Measurements from ENCODE around the gene KLC1.

The KLC1 gene

DNA sequence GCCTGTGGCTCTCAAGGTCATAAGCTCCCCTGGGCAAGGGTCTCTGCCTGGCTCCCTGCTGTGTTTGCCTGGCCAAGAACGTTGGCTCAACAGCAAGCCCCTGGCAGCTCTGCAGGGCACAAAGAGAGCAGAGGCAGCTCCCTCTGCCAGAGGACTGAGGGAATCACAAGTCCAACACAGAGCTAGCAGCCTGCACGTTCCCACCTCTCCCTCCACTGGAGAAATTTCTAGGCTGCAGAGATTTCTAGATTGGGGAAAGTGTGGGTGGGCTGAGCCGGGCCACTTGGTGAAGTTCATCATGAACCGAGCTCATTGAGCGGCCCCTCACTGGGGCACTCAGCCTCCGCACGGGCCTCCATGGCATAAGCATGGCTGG, 106.4 kb downstream of the KLC1 start:
- no peak for TF ChIP-seq POLR2A (IDR thresholded peaks at IDR 0.05; ENCODE audit: low read depth, low read length)
- TF ChIP-seq SPI1 (IDR thresholded peaks at IDR 0.05; ENCODE audit: low read depth, low read length) = no peak
- TF ChIP-seq POLR2AphosphoS5 (IDR thresholded peaks at IDR 0.05; ENCODE audit: low read depth, low read length) = no peak
- no peak for TF ChIP-seq PAX5 (IDR thresholded peaks at IDR 0.05; ENCODE audit: insufficient read depth, low read length, severe bottlenecking)
- DNase-seq (ENCODE audit: insufficient read length, low spot score) (no peak), FAIRE-seq (no peak)

DNA sequence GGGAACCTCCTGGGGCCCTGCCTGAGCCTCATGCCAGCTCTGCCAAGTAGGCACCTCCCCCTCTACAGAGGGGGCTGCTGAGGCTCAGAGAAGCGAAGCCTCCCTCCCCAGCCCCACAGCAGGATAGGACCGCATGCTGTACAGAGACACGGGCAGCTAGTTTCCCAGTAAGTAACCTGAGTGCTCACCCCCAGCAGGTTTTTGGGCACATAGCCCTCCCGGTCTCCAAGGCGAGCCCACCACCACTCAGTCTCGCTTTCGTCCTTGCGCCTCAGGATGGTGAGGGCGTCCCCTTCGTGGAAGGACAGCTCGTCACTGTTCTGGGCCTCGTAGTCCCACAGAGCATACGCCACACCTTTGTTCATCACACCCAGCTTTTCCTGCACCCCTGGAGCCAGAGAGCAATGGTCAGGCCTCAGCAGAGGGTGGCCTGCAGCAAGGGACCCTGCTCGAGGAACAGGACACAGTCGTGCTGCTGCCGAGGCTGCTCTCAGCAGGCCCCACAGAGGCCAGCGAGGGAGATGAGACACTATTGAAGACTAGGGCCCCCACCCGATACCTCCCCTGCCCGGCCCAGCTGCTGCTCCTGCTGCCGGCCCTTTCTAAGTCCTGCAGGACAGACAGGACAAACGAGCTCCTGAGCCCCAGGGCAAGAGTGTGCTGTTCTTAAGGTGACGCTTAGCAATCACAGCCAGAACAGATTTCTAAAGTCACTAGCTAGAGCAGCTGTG, 107.0 kb downstream of the KLC1 start:
- DNase-seq (ENCODE audit: insufficient read length, low spot score) (no peak), FAIRE-seq (no peak)
- no peak for TF ChIP-seq PAX5 (IDR thresholded peaks at IDR 0.05; ENCODE audit: insufficient read depth, low read length, severe bottlenecking)
- no peak for TF ChIP-seq POU2F2 (IDR thresholded peaks at IDR 0.05; ENCODE audit: low read depth, low read length)
- TF ChIP-seq POLR2A (IDR thresholded peaks at IDR 0.05; ENCODE audit: low read depth, low read length) = no peak
- no peak for TF ChIP-seq POLR2AphosphoS5 (IDR thresholded peaks at IDR 0.05; ENCODE audit: low read depth, low read length)
- no peak for TF ChIP-seq TAF1 (IDR thresholded peaks at IDR 0.05; ENCODE audit: low read depth, low read length)
- TF ChIP-seq SPI1 (IDR thresholded peaks at IDR 0.05; ENCODE audit: low read depth, low read length) = no peak

DNA sequence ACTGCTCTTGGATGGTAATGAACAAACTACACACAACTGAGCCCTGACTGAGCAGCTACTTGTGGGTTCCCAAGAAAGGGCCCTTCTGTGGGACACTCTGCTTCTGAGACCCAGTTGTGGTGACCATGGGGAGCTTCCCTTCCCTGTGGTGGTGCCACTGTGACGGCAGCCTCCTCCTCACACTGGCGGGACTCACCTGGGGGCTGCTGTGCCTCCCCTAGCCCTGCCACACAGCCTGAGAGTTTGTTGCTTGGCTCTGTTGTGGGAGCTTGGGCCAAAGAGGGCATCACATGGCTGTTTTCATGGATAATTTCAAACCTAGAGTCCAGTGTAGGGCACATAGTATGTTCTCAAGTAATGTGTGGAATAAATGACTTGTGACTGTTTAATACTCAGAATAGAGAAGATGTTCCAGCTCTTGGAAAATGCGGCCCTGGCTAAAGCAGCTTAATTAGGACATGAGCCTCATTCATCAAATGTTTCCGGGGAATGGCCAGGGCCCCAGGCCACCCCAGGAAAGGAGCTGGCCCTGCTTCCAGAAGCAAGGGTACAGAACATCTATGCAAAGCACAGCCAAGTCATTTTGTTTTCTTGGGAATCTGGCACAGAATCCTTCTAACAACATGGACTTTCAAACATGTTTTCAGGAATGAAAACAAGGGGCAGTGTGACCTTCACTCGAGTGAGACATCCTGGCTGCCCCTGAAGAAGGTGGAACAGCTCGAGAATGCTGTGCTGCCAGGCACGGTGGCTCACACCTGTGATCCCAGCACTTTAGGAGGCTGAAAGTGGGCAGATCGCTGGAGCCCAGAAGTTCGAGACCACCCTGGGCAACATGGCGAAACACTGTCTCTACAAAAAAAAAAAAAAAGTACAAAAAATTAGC, 107.8 kb downstream of the KLC1 start:
- no peak for DNase-seq (ENCODE audit: insufficient read length, low spot score)
- no peak for FAIRE-seq

GRCh38 chr14:103737432-103738045, 108.5 kb downstream of the KLC1 start:
- TF ChIP-seq TAF1 (IDR thresholded peaks at IDR 0.05; ENCODE audit: low read depth, low read length) (no peak), POU2F2 (IDR thresholded peaks at IDR 0.05; ENCODE audit: low read depth, low read length) (no peak), POLR2AphosphoS5 (IDR thresholded peaks at IDR 0.05; ENCODE audit: low read depth, low read length) (no peak), POLR2A (IDR thresholded peaks at IDR 0.05; ENCODE audit: low read depth, low read length) (no peak), SPI1 (IDR thresholded peaks at IDR 0.05; ENCODE audit: low read depth, low read length) (no peak), PAX5 (IDR thresholded peaks at IDR 0.05; ENCODE audit: insufficient read depth, low read length, severe bottlenecking) (no peak)
- no peak for FAIRE-seq
- DNase-seq (ENCODE audit: insufficient read length, low spot score) = no peak

More for the DNA sequence above, 107.8 kb downstream of the KLC1 start:
- no peak for TF ChIP-seq TAF1 (IDR thresholded peaks at IDR 0.05; ENCODE audit: low read depth, low read length)
- TF ChIP-seq POU2F2 (IDR thresholded peaks at IDR 0.05; ENCODE audit: low read depth, low read length) = no peak
- TF ChIP-seq POLR2A (IDR thresholded peaks at IDR 0.05; ENCODE audit: low read depth, low read length) = no peak
- no peak for TF ChIP-seq POLR2AphosphoS5 (IDR thresholded peaks at IDR 0.05; ENCODE audit: low read depth, low read length)
- TF ChIP-seq PAX5 (IDR thresholded peaks at IDR 0.05; ENCODE audit: insufficient read depth, low read length, severe bottlenecking) = no peak
- TF ChIP-seq SPI1 (IDR thresholded peaks at IDR 0.05; ENCODE audit: low read depth, low read length) = no peak

DNA sequence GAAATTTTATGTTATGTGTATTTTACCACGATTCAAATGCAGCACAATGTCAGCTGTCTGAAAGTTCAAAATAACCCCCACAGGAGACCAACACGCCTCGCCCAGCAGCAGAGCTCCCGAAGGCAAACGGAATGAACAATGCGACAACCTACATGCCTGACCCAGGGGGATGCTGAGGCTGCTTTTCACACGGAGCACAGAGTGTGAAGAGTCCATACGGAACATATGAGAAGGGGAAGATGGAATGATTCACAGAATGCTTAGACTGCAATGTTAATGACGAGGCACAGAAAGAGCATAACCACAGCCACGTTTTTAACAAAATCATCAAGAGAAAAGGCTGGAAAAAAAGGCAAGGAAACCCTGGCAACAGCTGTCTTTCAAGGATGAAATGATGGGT, 109.2 kb downstream of the KLC1 start:
- DNase-seq (ENCODE audit: insufficient read length, low spot score) (no peak), FAIRE-seq (no peak)
- TF ChIP-seq TAF1 (IDR thresholded peaks at IDR 0.05; ENCODE audit: low read depth, low read length) (no peak), POU2F2 (IDR thresholded peaks at IDR 0.05; ENCODE audit: low read depth, low read length) (no peak), POLR2A (IDR thresholded peaks at IDR 0.05; ENCODE audit: low read depth, low read length) (no peak), SPI1 (IDR thresholded peaks at IDR 0.05; ENCODE audit: low read depth, low read length) (no peak), PAX5 (IDR thresholded peaks at IDR 0.05; ENCODE audit: insufficient read depth, low read length, severe bottlenecking) (no peak), POLR2AphosphoS5 (IDR thresholded peaks at IDR 0.05; ENCODE audit: low read depth, low read length) (no peak)

GRCh38 chr14:103738701-103739451, 109.9 kb downstream of the KLC1 start:
- DNase-seq (ENCODE audit: insufficient read length, low spot score) (no peak), FAIRE-seq (no peak)

DNA sequence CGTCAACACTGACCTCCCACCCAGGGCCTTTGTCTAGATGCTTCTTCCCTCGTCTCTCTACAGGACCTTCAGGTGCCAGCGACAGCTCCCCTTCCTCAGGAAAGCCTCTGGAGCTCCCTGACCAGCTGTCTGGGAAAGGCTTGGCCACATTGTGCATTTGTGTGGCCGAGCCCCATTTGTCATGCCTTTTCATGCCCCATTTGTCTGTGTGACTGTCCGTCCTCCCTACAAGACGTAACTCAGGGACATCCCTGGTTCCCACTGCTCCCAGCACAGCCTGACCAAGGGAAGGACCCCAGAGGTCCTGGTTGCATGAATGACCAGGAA, 110.4 kb downstream of the KLC1 start:
- TF ChIP-seq SPI1 (IDR thresholded peaks at IDR 0.05; ENCODE audit: low read depth, low read length) = no peak

More at GRCh38 chr14:103738701-103739451, 109.9 kb downstream of the KLC1 start:
- TF ChIP-seq PAX5 (IDR thresholded peaks at IDR 0.05; ENCODE audit: insufficient read depth, low read length, severe bottlenecking) = no peak

DNA sequence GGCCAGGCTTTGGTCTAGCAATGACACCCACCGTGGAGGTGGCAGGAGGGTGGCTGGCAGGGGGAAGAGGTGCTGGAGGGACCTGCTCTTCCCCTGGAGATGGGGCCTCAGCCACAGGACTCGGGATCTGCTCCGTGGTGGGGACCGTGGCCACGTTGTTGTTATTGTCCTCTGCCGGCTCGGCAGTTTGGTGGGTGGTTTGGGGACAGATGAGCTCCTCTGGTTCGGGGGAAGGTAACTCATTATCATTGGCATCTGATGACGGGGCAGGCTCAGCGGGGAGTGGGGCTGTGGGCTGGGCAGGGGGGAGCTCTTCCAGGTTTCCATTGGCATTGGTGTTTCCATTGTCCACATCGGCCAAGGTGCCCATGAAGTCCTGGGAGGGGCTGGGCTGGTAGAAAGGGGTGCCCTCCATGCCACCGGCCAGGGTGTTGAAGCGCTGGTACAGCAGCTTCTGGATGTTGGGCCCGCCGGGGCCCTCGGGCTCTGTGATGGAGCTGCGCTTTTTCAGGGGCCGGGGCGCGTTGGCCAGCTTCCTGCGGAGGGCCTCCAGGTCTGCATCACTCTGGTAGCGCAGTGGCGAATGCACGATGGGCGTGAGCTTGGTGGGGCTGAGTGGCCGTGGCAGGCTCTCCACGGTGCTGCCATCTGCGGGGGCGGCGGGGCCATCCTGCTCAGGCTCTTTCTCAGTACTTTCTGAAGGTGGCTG, 110.9 kb downstream of the KLC1 start:
- DNase-seq (ENCODE audit: insufficient read length, low spot score) = no peak
- no peak for FAIRE-seq

More for the DNA sequence above, 110.4 kb downstream of the KLC1 start:
- no peak for DNase-seq (ENCODE audit: insufficient read length, low spot score)
- FAIRE-seq = no peak

More for the DNA sequence above, 110.9 kb downstream of the KLC1 start:
- TF ChIP-seq TAF1 (IDR thresholded peaks at IDR 0.05; ENCODE audit: low read depth, low read length) (no peak), PAX5 (IDR thresholded peaks at IDR 0.05; ENCODE audit: insufficient read depth, low read length, severe bottlenecking) (no peak), POU2F2 (IDR thresholded peaks at IDR 0.05; ENCODE audit: low read depth, low read length) (no peak), POLR2A (IDR thresholded peaks at IDR 0.05; ENCODE audit: low read depth, low read length) (no peak)

Measured in GM12891 (cell line).